K562 (cell line): ENCODE measurements around the gene MPIG6B. TPM values are rescaled to one million over a fixed set of nuclear protein-coding genes. Genes with fewer than 3 reads are reported as not detected.
A peak's percentile ranks its signal among the peaks of the same experiment; 100 is the strongest.

Experiments used
- MYNN ChIP-seq, 2 experiments: sonication (generic); formaldehyde crosslinking in 1 of 2; IDR thresholded peaks; 2 replicates each; pipeline versions ENCODE4 v1.5.0 to v1.6.1; 2016 to 2020; ENCODE audit warnings: antibody characterized with exemption in 1 of 2, missing genetic modification reagents in 1 of 2
- POLR2G ChIP-seq: fragments of 200-400 bp; formaldehyde crosslinking; IDR thresholded peaks from 2 replicates; pipeline ENCODE4 v1.6.1; 2017; ENCODE audit warnings: low read depth, mild to moderate bottlenecking, antibody characterized with exemption, low read length, moderate library complexity
- RBM17 ChIP-seq: fragments of 200-400 bp; formaldehyde crosslinking; IDR thresholded peaks from 2 replicates; pipeline ENCODE4 v1.6.1; 2017; ENCODE audit warnings: low read depth, mild to moderate bottlenecking, low read length, borderline replicate concordance
- RBM22 ChIP-seq: fragments of 200-400 bp; formaldehyde crosslinking; IDR thresholded peaks from 2 replicates; pipeline ENCODE4 v1.6.1; 2018; ENCODE audit warnings: low read length, low read depth; ENCODE audit not compliant: poor library complexity, severe bottlenecking
- ZNF184 ChIP-seq: sonication (generic); formaldehyde crosslinking; IDR thresholded peaks from 2 replicates; pipeline ENCODE4 v1.5.0; 2020; ENCODE audit warnings: missing genetic modification reagents
- polyA plus RNA-seq, 8 experiments: library from polyadenylated mRNA; depleted of rRNA in 4 of 8; stranded (reverse) in 5 of 8; unstranded in 3 of 8; fragments of >200 nt; fragmentation: Nextera tagmentation in 2 of 8; fragmentation: Illumina TruSeq in 1 of 8; extraction: Ambion mirVana in 2 of 8; extraction: Trizol in 1 of 8; gene quantifications; 2 replicates each; pipeline versions ENCODE4 v1.2.1 to v1.2.3, GENCODE V29; 2011 to 2014; ENCODE audit warnings: inconsistent platforms in 1 of 8, missing spikeins in 1 of 8
- total RNA-seq, 7 experiments: library from RNA; depleted of rRNA in 6 of 7; stranded (reverse); fragments of >200 nt in 6 of 7; fragmentation: Illumina TruSeq in 2 of 7; extraction: Trizol in 2 of 7; gene quantifications; 2 replicates each; pipeline versions ENCODE4 v1.2.1 to v1.2.3, GENCODE V29; 2011 to 2021; ENCODE audit warnings: low replicate concordance in 1 of 7
- TF ChIP-seq, protein P1 (sequence below), 2 experiments: fragments of 450-650 bp; IDR thresholded peaks; 2 replicates each; pipeline ENCODE4 v1.6.1; 2016; ENCODE audit warnings: mild to moderate bottlenecking in 2 of 2, borderline replicate concordance in 1 of 2, low read depth in 1 of 2, moderate library complexity in 1 of 2
- TF ChIP-seq, protein P2 (sequence below): fragments of 450-650 bp; IDR thresholded peaks from 2 replicates; pipeline ENCODE4 v1.6.1; 2017; ENCODE audit warnings: antibody characterized with exemption, mild to moderate bottlenecking
- TF ChIP-seq, protein P3 (sequence below): sonication (generic); formaldehyde crosslinking; IDR thresholded peaks from 2 replicates; pipeline ENCODE4 v1.8.0; 2022; ENCODE audit warnings: mild to moderate bottlenecking, missing genetic modification reagents
- TF ChIP-seq, protein P4 (sequence below): fragments of 450-650 bp; formaldehyde crosslinking; IDR thresholded peaks from 2 replicates; pipeline ENCODE4 v1.4.0; 2022; ENCODE audit warnings: missing genetic modification characterization

The MPIG6B gene
- total and polyA plus RNA-seq, 9 of the 15 experiments (the other 6 are each of a cell fraction or from before 2014, with no cell fraction given) = 0.11 to 1.2 (median 0.28) TPM; not detected in 1

DNA sequence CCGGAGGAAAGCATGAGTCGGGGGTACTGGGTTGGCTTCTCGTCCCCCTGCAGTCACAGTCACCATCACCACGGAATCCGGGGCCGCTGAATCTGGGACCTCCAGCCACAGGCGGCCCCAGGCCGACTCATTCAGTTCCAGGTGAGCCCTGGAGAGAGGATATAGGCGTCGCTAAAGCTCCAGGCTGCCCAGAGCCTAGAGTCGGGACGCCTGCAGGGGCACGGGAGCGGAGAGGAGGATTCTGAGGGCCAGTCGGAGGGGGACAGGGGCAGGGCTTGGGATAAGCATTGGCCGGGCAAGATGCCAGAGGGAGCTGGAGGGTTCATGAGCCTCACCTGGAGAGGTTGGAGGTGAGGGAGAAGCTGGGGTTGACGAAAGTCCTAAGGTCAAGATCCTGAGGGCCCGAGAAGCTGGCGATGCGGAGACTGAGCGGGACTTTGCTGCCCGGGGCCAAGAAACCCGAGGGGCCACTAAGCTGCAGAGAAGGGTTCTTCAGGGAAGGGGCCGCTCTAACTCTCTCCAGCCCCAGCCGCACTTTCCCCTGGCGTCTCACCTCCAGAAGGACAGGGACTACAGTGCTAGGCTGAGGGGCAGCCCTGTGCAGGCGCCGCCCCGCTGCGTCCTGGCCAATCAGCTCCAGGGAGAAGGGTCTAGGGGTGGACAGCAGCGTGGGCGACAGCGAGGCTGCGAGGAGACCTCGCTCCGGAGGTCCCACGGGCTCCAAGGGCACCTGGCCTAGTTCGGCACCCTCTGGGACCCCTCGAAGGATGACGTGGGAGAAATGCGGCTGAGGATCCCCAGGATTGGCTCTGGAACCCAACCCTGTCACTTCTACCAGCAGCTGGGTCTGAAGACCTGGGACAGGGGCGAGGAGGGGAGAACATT lies 43.0 kb downstream of the MPIG6B start (continued):
- no peak for TF ChIP-seq RBM17
- TF ChIP-seq, protein P1, sequence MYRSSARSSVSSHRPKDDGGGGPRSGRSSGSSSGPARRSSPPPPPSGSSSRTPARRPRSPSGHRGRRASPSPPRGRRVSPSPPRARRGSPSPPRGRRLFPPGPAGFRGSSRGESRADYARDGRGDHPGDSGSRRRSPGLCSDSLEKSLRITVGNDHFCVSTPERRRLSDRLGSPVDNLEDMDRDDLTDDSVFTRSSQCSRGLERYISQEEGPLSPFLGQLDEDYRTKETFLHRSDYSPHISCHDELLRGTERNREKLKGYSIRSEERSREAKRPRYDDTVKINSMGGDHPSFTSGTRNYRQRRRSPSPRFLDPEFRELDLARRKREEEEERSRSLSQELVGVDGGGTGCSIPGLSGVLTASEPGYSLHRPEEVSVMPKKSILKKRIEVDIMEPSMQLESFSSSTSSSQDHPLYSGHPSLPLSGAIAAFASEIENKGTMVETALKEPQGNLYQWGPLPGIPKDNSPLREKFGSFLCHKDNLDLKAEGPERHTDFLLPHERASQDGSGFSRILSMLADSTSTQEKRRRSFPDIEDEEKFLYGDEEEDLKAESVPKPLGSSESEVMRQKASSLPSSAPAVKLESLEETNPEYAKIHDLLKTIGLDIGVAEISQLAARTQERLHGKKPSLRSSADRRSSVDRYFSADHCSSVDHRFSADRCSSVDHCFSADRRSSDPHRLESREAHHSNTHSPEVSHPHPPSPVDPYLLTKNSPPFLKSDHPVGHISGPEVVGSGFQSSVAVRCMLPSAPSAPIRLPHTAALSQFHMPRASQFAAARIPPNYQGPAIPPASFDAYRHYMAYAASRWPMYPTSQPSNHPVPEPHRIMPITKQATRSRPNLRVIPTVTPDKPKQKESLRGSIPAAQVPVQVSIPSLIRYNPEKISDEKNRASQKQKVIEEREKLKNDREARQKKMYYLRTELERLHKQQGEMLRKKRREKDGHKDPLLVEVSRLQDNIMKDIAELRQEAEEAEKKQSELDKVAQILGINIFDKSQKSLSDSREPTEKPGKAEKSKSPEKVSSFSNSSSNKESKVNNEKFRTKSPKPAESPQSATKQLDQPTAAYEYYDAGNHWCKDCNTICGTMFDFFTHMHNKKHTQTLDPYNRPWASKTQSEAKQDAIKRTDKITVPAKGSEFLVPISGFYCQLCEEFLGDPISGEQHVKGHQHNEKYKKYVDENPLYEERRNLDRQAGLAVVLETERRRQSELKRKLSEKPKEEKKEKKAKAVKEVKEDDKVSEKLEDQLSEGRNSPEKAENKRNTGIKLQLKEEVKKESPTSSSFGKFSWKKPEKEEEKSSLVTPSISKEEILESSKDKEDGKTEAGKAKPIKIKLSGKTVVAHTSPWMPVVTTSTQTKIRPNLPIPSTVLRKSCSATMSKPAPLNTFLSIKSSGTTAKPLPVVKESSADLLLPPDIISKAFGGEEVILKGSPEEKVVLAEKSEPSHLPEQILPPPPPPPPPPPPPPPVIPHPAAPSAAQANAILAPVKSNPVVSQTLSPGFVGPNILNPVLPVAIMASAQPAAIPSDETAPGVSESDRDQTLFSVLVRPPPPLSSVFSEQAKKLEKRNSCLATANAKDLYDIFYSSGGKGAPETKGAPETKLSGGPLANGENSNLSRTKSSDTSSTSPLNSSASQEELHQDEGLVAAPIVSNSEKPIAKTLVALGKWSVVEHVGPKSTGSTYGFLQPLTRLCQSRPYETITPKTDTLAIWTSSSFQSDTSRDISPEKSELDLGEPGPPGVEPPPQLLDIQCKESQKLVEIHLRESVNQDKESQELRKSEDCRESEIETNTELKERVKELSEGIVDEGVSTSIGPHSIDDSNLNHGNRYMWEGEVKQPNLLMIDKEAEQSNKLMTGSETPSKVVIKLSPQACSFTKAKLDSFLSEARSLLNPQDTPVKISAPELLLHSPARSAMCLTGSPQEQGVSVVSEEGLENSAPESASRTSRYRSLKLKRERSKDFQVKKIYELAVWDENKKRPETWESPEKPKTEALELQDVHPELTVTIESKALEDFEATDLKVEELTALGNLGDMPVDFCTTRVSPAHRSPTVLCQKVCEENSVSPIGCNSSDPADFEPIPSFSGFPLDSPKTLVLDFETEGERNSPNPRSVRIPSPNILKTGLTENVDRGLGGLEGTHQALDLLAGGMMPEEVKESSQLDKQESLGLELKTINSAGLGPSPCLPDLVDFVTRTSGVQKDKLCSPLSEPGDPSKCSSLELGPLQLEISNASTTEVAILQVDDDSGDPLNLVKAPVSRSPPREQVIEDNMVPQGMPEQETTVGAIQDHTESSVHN (IDR thresholded peaks at IDR 0.05; ENCODE audit: borderline replicate concordance in 1 of 2, low read depth in 1 of 2) = no peak
- TF ChIP-seq RBM22 = peak; percentile 48
- TF ChIP-seq, protein P2, sequence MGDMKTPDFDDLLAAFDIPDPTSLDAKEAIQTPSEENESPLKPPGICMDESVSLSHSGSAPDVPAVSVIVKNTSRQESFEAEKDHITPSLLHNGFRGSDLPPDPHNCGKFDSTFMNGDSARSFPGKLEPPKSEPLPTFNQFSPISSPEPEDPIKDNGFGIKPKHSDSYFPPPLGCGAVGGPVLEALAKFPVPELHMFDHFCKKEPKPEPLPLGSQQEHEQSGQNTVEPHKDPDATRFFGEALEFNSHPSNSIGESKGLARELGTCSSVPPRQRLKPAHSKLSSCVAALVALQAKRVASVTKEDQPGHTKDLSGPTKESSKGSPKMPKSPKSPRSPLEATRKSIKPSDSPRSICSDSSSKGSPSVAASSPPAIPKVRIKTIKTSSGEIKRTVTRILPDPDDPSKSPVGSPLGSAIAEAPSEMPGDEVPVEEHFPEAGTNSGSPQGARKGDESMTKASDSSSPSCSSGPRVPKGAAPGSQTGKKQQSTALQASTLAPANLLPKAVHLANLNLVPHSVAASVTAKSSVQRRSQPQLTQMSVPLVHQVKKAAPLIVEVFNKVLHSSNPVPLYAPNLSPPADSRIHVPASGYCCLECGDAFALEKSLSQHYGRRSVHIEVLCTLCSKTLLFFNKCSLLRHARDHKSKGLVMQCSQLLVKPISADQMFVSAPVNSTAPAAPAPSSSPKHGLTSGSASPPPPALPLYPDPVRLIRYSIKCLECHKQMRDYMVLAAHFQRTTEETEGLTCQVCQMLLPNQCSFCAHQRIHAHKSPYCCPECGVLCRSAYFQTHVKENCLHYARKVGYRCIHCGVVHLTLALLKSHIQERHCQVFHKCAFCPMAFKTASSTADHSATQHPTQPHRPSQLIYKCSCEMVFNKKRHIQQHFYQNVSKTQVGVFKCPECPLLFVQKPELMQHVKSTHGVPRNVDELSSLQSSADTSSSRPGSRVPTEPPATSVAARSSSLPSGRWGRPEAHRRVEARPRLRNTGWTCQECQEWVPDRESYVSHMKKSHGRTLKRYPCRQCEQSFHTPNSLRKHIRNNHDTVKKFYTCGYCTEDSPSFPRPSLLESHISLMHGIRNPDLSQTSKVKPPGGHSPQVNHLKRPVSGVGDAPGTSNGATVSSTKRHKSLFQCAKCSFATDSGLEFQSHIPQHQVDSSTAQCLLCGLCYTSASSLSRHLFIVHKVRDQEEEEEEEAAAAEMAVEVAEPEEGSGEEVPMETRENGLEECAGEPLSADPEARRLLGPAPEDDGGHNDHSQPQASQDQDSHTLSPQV = no peak
- TF ChIP-seq, protein P3, sequence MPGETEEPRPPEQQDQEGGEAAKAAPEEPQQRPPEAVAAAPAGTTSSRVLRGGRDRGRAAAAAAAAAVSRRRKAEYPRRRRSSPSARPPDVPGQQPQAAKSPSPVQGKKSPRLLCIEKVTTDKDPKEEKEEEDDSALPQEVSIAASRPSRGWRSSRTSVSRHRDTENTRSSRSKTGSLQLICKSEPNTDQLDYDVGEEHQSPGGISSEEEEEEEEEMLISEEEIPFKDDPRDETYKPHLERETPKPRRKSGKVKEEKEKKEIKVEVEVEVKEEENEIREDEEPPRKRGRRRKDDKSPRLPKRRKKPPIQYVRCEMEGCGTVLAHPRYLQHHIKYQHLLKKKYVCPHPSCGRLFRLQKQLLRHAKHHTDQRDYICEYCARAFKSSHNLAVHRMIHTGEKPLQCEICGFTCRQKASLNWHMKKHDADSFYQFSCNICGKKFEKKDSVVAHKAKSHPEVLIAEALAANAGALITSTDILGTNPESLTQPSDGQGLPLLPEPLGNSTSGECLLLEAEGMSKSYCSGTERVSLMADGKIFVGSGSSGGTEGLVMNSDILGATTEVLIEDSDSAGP (CRISPR knock-in tag) = no peak
- TF ChIP-seq, protein P4, sequence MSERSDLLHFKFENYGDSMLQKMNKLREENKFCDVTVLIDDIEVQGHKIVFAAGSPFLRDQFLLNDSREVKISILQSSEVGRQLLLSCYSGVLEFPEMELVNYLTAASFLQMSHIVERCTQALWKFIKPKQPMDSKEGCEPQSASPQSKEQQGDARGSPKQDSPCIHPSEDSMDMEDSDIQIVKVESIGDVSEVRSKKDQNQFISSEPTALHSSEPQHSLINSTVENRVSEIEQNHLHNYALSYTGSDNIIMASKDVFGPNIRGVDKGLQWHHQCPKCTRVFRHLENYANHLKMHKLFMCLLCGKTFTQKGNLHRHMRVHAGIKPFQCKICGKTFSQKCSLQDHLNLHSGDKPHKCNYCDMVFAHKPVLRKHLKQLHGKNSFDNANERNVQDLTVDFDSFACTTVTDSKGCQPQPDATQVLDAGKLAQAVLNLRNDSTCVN = 0 out of 2 replicates have a peak, but pooled peaks have one; percentile 26
- no peak for TF ChIP-seq MYNN (IDR thresholded peaks at IDR 0.05)
- no peak for TF ChIP-seq MYNN (CRISPR knock-in tag; IDR thresholded peaks at IDR 0.05)
- peak; percentile 35; the same call in 1 of the 2 replicates for TF ChIP-seq ZNF184 (CRISPR knock-in tag)
- peak; percentile 77 for TF ChIP-seq POLR2G
